Peyer's patch (tissue), 4 donors: Measurements from ENCODE around the gene FCER1G. TPM values are rescaled to one million over a fixed set of nuclear protein-coding genes. Genes with fewer than 3 reads are reported as not detected.
A peak's percentile ranks its signal among the peaks of the same experiment; 100 is the strongest.
"Not testable (repeated sequence)": the region's sequence is repeated elsewhere in the genome, so short reads cannot be mapped to it uniquely, and the experiment has no call there.

ENCODE experiments used
- DNase-seq, 3 donors: peaks; one replicate each; pipeline ENCODE4 v3.0.0-alpha.2; 2017 to 2019
- H3K27ac ChIP-seq, 4 donors: fragments of 200-600 bp; sonication (generic); one replicate each; pipeline ENCODE4 v1.5.1; 2016 to 2019
- H3K27me3 ChIP-seq, 2 donors: fragments of 200-600 bp; sonication (generic); one replicate each; pipeline ENCODE4 v1.5.1; 2019
- H3K36me3 ChIP-seq, 3 donors: fragments of 200-600 bp; sonication (generic); one replicate each; pipeline ENCODE4 v1.5.1; 2016 to 2019
- H3K4me1 ChIP-seq, 4 donors: fragments of 200-600 bp; sonication (generic); one replicate each; pipeline ENCODE4 v1.5.1; 2016 to 2019
- H3K4me3 ChIP-seq, 4 donors: fragments of 200-600 bp; sonication (generic); 1 replicate in 3 of 4; 2 replicates in 1 of 4; pipeline ENCODE4 v1.5.1; 2016 to 2019; ENCODE audit warnings: mild to moderate bottlenecking in 1 of 4
- H3K9me3 ChIP-seq, 4 donors: fragments of 200-600 bp; sonication (generic); one replicate each; pipeline ENCODE4 v1.5.1; 2016 to 2019; ENCODE audit warnings: mild to moderate bottlenecking in 1 of 4
- CTCF ChIP-seq, 6 experiments: fragments of 450-650 bp in 4 of 6; fragments of 200-600 bp in 2 of 6; sonication (generic) in 1 of 6; IDR thresholded peaks; one replicate each; pipeline ENCODE4 v1.5.1; 2017 to 2019; ENCODE audit warnings: antibody characterized with exemption in 6 of 6, mild to moderate bottlenecking in 3 of 6, moderate library complexity in 1 of 6
- POLR2A ChIP-seq, 2 donors: fragments of 450-650 bp; IDR thresholded peaks; one replicate each; pipeline ENCODE4 v1.5.1; 2017; ENCODE audit warnings: antibody characterized with exemption in 2 of 2, mild to moderate bottlenecking in 2 of 2, moderate library complexity in 2 of 2
- total RNA-seq, 4 donors: library from RNA; depleted of rRNA; stranded (reverse); fragments of >200 nt; gene quantifications; one replicate each; pipeline ENCODE4 v1.1.0, GENCODE V29; 2016

The FCER1G gene
- total RNA-seq, 4 donors from 2014 or later: 5.1 to 33.8 (median 11.9) TPM; not detected in 1

GRCh38 chr1:161220002-161220401, 4.9 kb downstream of the FCER1G start:
- no peak overlapping the region for H3K4me3 ChIP-seq
- TF ChIP-seq CTCF (IDR thresholded peaks at IDR 0.05) (no peak), POLR2A (IDR thresholded peaks at IDR 0.05) (no peak)
- no peak overlapping the region for H3K27ac ChIP-seq
- no peak for DNase-seq
- H3K9me3 ChIP-seq: no peaks in the 10 kb centered on the region
- no peaks in the 10 kb centered on the region for H3K36me3 ChIP-seq
- peaks cover 0 to 29% (median 7%) of the 10 kb centered on the region in 4 donors for H3K4me1 ChIP-seq
- no peaks in the 10 kb centered on the region for H3K27me3 ChIP-seq

GRCh38 chr1:161222175-161223019, 7.3 kb downstream of the FCER1G start:
- no peaks in the 10 kb centered on the region for H3K9me3 ChIP-seq
- peak overlapping the region in 1 of 4 donors; percentile 7 for H3K4me3 ChIP-seq
- no peaks in the 10 kb centered on the region for H3K36me3 ChIP-seq
- H3K27ac ChIP-seq: no peak overlapping the region
- TF ChIP-seq POLR2A (IDR thresholded peaks at IDR 0.05): no peak
- TF ChIP-seq CTCF (IDR thresholded peaks at IDR 0.05): no peak
- H3K27me3 ChIP-seq: no peaks in the 10 kb centered on the region
- peak in 1 of 3 donors; percentile 25 for DNase-seq
- peaks cover 3 to 45% (median 13%) of the 10 kb centered on the region in 4 donors for H3K4me1 ChIP-seq

- Histone ChIP-seq H3K9me3 (no peaks in the 10 kb centered on the region), H3K27me3 (no peaks in the 10 kb centered on the region), H3K4me1 (peaks cover 6 to 40% (median 10%) of the 10 kb centered on the region in 4 donors), H3K27ac (peak overlapping the region in 2 of 4 donors; percentile 76 to 79), H3K4me3 (no peak overlapping the region), H3K36me3 (peaks cover 0 to 14% (median 0%) of the 10 kb centered on the region in 3 donors)
- TF ChIP-seq POLR2A (IDR thresholded peaks at IDR 0.05): no peak
- TF ChIP-seq CTCF (IDR thresholded peaks at IDR 0.05): no peak
- peak in 1 of 3 donors; percentile 75 for DNase-seq
Observed at GRCh38 chr1:161223805-161224694, 9.0 kb downstream of the FCER1G start.

- not testable (repeated sequence) for H3K27me3 ChIP-seq, H3K9me3 ChIP-seq, H3K4me3 ChIP-seq
- peaks cover 0 to 20% (median 0%) of the 10 kb centered on the region in 3 donors for H3K36me3 ChIP-seq
- DNase-seq: peak in 1 of 3 donors; percentile 40
- H3K27ac ChIP-seq: peak overlapping the region in 3 of 4 donors; percentile 56 to 79 (median 76)
- peaks cover 6 to 40% (median 10%) of the 10 kb centered on the region in 4 donors for H3K4me1 ChIP-seq
Observed at GRCh38 chr1:161224695-161225087, 9.6 kb downstream of the FCER1G start.

GRCh38 chr1:161225178-161225533, 10.1 kb downstream of the FCER1G start:
- no peak for DNase-seq
- H3K4me1 ChIP-seq: peaks cover 6 to 40% (median 10%) of the 10 kb centered on the region in 4 donors
- no peak overlapping the region for H3K4me3 ChIP-seq
- no peaks in the 10 kb centered on the region for H3K27me3 ChIP-seq
- H3K9me3 ChIP-seq: no peaks in the 10 kb centered on the region
- no peak for TF ChIP-seq POLR2A (IDR thresholded peaks at IDR 0.05)
- TF ChIP-seq CTCF (IDR thresholded peaks at IDR 0.05): no peak
- peak overlapping the region; percentile 56 to 79 (median 73) for H3K27ac ChIP-seq
- H3K36me3 ChIP-seq: peaks cover 0 to 23% (median 0%) of the 10 kb centered on the region in 3 donors
